ENCODE measurements around the gene SPG7. TPM values are rescaled to one million over a fixed set of nuclear protein-coding genes. Genes with fewer than 3 reads are reported as not detected.

SPG7 gene
- total RNA-seq, 2 experiments from 2014 or later, result 78.6 to 79.8 TPM

GRCh38 chr16:89575247-89576152 lies 67.3 kb downstream of the SPG7 start, which contains the start of gene CPNE7:
Gene CPNE7, plus strand, starts transcription at chr16:89575758. Its CDS starts 140 bp downstream, at chr16:89575898.
- H3K27me3 Mint-ChIP-seq, result peaks cover 10% of the 10 kb centered on the region
- TF ChIP-seq CTCF (IDR thresholded peaks at IDR 0.05), result no peak
- DNase-seq (no peak), ATAC-seq (peak; percentile 37)
- H3K9me3 Mint-ChIP-seq, result no peaks in the 10 kb centered on the region
- H3K4me3 Mint-ChIP-seq, result peak within 1 kb of the TSS; percentile 47
- CTCF ChIA-PET, result interaction anchor here (0.6 to 1.5 kb wide), 8 partner anchors 10 to 285 kb away, joined by 3 to 5 read pairs (median 4); no protein-coding TSS in a partner anchor
- no peak within 1 kb of the TSS for H3K27ac Mint-ChIP-seq
- peaks cover 8% of the 10 kb centered on the region for H3K4me1 Mint-ChIP-seq (ENCODE audit: low read depth)
- intact Hi-C loops (cut with micrococcal nuclease), result loop anchor here (5.0 kb wide), 1 partner anchor 67 kb away; no protein-coding TSS in a partner anchor
- H3K36me3 Mint-ChIP-seq (ENCODE audit: low read depth), result peaks cover 2% of the 10 kb centered on the region
- POLR2A ChIA-PET, result interaction anchor here (0.5 to 1.8 kb wide), 3 partner anchors 10 to 289 kb away, joined by 3 to 5 read pairs (median 4); no protein-coding TSS in a partner anchor

GRCh38 chr16:89576153-89577054 lies 68.2 kb downstream of the SPG7 start:
- no peak overlapping the region for H3K27ac Mint-ChIP-seq
- no peak for TF ChIP-seq CTCF (IDR thresholded peaks at IDR 0.05)
- ChIA-PET POLR2A (interaction anchor here (0.5 to 1.8 kb wide), 4 partner anchors 11 to 289 kb away, joined by 3 to 5 read pairs (median 4); no protein-coding TSS in a partner anchor), CTCF (interaction anchor here (0.7 to 1.5 kb wide), 7 partner anchors 11 to 284 kb away, joined by 3 to 5 read pairs (median 4); no protein-coding TSS in a partner anchor)
- H3K4me3 Mint-ChIP-seq, result peak overlapping the region; percentile 31
- no peaks in the 10 kb centered on the region for H3K9me3 Mint-ChIP-seq
- intact Hi-C loops (cut with micrococcal nuclease), result loop anchor here (5.0 kb wide), 1 partner anchor 66 kb away; no protein-coding TSS in a partner anchor
- DNase-seq (no peak), ATAC-seq (no peak)
- H3K36me3 Mint-ChIP-seq (ENCODE audit: low read depth), result peaks cover 2% of the 10 kb centered on the region
- peaks cover 8% of the 10 kb centered on the region for H3K4me1 Mint-ChIP-seq (ENCODE audit: low read depth)
- H3K27me3 Mint-ChIP-seq, result peaks cover 10% of the 10 kb centered on the region

DNA sequence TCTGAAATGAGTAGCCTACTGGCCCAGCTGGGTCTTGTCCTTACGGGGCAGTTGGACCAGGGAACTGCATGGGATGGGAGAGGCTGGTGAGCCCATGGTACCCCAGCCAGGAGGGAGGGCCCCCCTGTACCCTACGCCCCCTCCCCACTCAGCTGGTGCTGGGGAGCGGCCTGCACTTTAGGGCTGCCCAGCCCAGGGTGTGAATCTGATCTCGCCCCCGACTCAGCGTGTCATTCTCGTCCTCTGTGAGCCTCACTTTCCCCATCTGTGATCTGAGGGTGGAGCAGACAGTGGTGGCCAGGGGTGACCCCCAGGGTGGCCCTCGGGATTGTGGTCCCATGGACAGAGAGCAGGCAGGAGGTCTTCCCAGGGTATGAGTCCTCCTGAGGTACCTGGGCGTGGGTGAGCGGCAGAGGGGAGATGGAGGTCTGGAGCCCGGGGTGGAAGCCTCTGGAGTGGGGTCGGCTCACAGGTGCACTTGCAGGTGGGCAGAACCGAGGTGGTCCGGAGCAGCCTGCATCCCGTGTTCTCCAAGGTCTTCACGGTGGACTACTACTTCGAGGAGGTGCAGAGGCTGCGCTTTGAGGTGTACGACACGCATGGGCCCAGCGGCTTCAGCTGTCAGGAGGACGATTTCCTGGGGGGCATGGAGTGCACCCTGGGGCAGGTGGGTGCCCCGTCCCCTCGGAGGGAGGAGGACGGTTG lies 69.0 kb downstream of the SPG7 start:
- DNase-seq, result no peak
- no peaks in the 10 kb centered on the region for H3K9me3 Mint-ChIP-seq
- ATAC-seq, result no peak
- no peak for TF ChIP-seq CTCF (IDR thresholded peaks at IDR 0.05)
- H3K27ac Mint-ChIP-seq, result no peak overlapping the region
- ChIA-PET POLR2A (interaction anchor here (0.8 to 1.8 kb wide), 3 partner anchors 11 to 16 kb away, joined by 3 to 5 read pairs (median 3); no protein-coding TSS in a partner anchor), CTCF (no interaction called here)
- H3K4me1 Mint-ChIP-seq (ENCODE audit: low read depth), result peaks cover 3% of the 10 kb centered on the region
- H3K27me3 Mint-ChIP-seq, result peaks cover 10% of the 10 kb centered on the region
- H3K36me3 Mint-ChIP-seq (ENCODE audit: low read depth), result peaks cover 2% of the 10 kb centered on the region
- intact Hi-C loops (cut with micrococcal nuclease), result loop anchor here (5.0 kb wide), 1 partner anchor 65 kb away; no protein-coding TSS in a partner anchor
- peak overlapping the region; percentile 31 for H3K4me3 Mint-ChIP-seq

- no peak for ATAC-seq
- Mint-ChIP-seq H3K4me1 (ENCODE audit: low read depth) (no peaks in the 10 kb centered on the region), H3K9me3 (no peaks in the 10 kb centered on the region), H3K27me3 (peaks cover 2% of the 10 kb centered on the region), H3K36me3 (ENCODE audit: low read depth) (peaks cover 2% of the 10 kb centered on the region), H3K4me3 (no peak overlapping the region), H3K27ac (no peak overlapping the region)
- ChIA-PET POLR2A (no interaction called here), CTCF (no interaction called here)
- intact Hi-C loops (cut with micrococcal nuclease), result loop anchor here (5.0 kb wide), 1 partner anchor 63 kb away; no protein-coding TSS in a partner anchor
- TF ChIP-seq CTCF (IDR thresholded peaks at IDR 0.05), result no peak
- no peak for DNase-seq
These were observed 71.1 kb downstream of the SPG7 start for GRCh38 chr16:89579351-89579750.
